Endothelial cell of umbilical vein (primary cell): ENCODE measurements around the gene ADAM11. TPM values are rescaled to one million over a fixed set of nuclear protein-coding genes. Genes with fewer than 3 reads are reported as not detected.

Experiments used
- BruUV-seq: library from RNA; stranded (reverse); fragments of 400-500 nt; replicated peaks from 2 replicates; lab custom pipeline; 2021; lab: Mats Ljungman, UMichigan
- CTCF ChIA-PET: fragments of 300-600, 350-600 bp; sonication (Branson Sonifier 250); formaldehyde crosslinking; loops from one replicate; lab custom pipeline; 2021; ENCODE audit warnings: antibody characterized with exemption, inconsistent platforms; lab: Charles Lee
- POLR2A ChIA-PET: fragments of 300-600, 350-600 bp; sonication (Branson Sonifier 250); formaldehyde crosslinking; loops from one replicate; lab custom pipeline; 2021; ENCODE audit warnings: antibody characterized with exemption, inconsistent platforms; lab: Charles Lee
- DNase-seq: peaks from one replicate; pipeline ENCODE4 v3.0.0-alpha.2; 2011; ENCODE audit warnings: low read depth, low spot score
- FAIRE-seq: peaks from 2 replicates; lab custom pipeline; 2011; peaks lifted over from hg19 to GRCh38; lab: Jason Lieb, UNC
- H2AFZ ChIP-seq: 2 replicates; pipeline ENCODE4 v1.6.0; 2012; ENCODE audit warnings: low read depth, low read length, control low read depth, inconsistent platforms
- H3K27ac ChIP-seq: 2 replicates; pipeline ENCODE4 v1.5.1; 2011; ENCODE audit warnings: low read depth, mild to moderate bottlenecking, control low read depth, low read length, moderate library complexity; ENCODE audit not compliant: insufficient read depth
- H3K27me3 ChIP-seq, 2 experiments: 2 replicates each; pipeline versions ENCODE4 v1.6.0 to v1.6.1; 2011; ENCODE audit warnings: low read length in 2 of 2, mixed read lengths in 1 of 2; ENCODE audit not compliant: control insufficient read depth in 2 of 2, insufficient read depth in 2 of 2
- H3K36me3 ChIP-seq, 2 experiments: 2 replicates in 1 of 2; 3 replicates in 1 of 2; pipeline ENCODE4 v1.5.1; 2011; ENCODE audit warnings: low read length in 2 of 2, mild to moderate bottlenecking in 1 of 2, moderate library complexity in 1 of 2; ENCODE audit not compliant: control insufficient read depth in 2 of 2, insufficient read depth in 2 of 2; ENCODE audit errors: extremely low read depth in 1 of 2
- H3K4me1 ChIP-seq: 3 replicates; pipeline ENCODE4 v1.5.1; 2011; ENCODE audit warnings: mild to moderate bottlenecking, low read length; ENCODE audit not compliant: control insufficient read depth, insufficient read depth; ENCODE audit errors: extremely low read depth
- H3K4me2 ChIP-seq: 2 replicates; pipeline ENCODE4 v1.6.1; 2011; ENCODE audit warnings: low read length, control low read depth, mixed read lengths; ENCODE audit not compliant: insufficient read depth
- H3K4me3 ChIP-seq, 3 experiments: fragments of 200-600 bp in 1 of 3; sonication (generic), shearing (Covaris generic) in 1 of 3; replicated peaks in 1 of 3; 2 replicates each; pipeline ENCODE4 v1.5.1; 2011 to 2016; ENCODE audit warnings: control low read depth in 3 of 3, low read length in 3 of 3, mild to moderate bottlenecking in 2 of 3, inconsistent platforms in 1 of 3, low read depth in 1 of 3, moderate library complexity in 1 of 3; ENCODE audit not compliant: insufficient read depth in 1 of 3
- H3K79me2 ChIP-seq: 2 replicates; pipeline ENCODE4 v1.6.0; 2012; ENCODE audit warnings: low read length, inconsistent platforms; ENCODE audit not compliant: control insufficient read depth, insufficient read depth
- H3K9ac ChIP-seq: replicated peaks from 2 replicates; pipeline ENCODE3; 2011; ENCODE audit warnings: low read length, control low read depth; ENCODE audit not compliant: insufficient read depth; ENCODE audit errors: extremely low read depth
- H3K9me1 ChIP-seq: replicated peaks from 3 replicates; pipeline ENCODE4 v1.6.0; 2011; ENCODE audit warnings: mild to moderate bottlenecking, low read length; ENCODE audit not compliant: control insufficient read depth, insufficient read depth; ENCODE audit errors: extremely low read depth
- H3K9me3 ChIP-seq: replicated peaks from 2 replicates; pipeline ENCODE4 v1.5.1; 2012; ENCODE audit warnings: low read length, inconsistent platforms; ENCODE audit not compliant: control insufficient read depth, insufficient read depth
- H4K20me1 ChIP-seq: replicated peaks from 2 replicates; pipeline ENCODE3; 2011; ENCODE audit warnings: mild to moderate bottlenecking, low read length; ENCODE audit not compliant: control insufficient read depth, insufficient read depth; ENCODE audit errors: extremely low read depth
- EZH2 ChIP-seq: IDR thresholded peaks from 2 replicates; pipeline ENCODE4 v1.6.1; 2012; ENCODE audit warnings: borderline replicate concordance, low read depth, mild to moderate bottlenecking, moderate library complexity, low read length, inconsistent platforms; ENCODE audit not compliant: severe bottlenecking
- JUN ChIP-seq: IDR thresholded peaks from 2 replicates; pipeline ENCODE4 v1.6.1; 2011; ENCODE audit warnings: borderline replicate concordance, low read depth; ENCODE audit not compliant: insufficient read length, insufficient read depth
- MYC ChIP-seq: IDR thresholded peaks from one replicate; pipeline ENCODE4 v1.6.1; 2011; ENCODE audit warnings: mild to moderate bottlenecking, low read depth, low read length
- POLR2AphosphoS5 ChIP-seq: IDR thresholded peaks from 2 replicates; pipeline ENCODE4 v1.6.1; 2012; ENCODE audit warnings: low read depth, mild to moderate bottlenecking, control low read depth, low read length, moderate library complexity; ENCODE audit not compliant: insufficient read depth
- dilution Hi-C: fragments of 300-500 bp; cut with MboI; formaldehyde crosslinking; loops from one replicate; pipeline ENCODE4 v1.15.0; 2019; ENCODE audit warnings: low sequenced_read_pairs; ENCODE audit not compliant: extremely low pct_ligation_motif_present
- intact Hi-C: fragments of 100-400 bp; cut with micrococcal nuclease; formaldehyde crosslinking; loops from one replicate; pipeline ENCODE4 v1.10.0; 2022
- polyA plus RNA-seq, 4 experiments: library from polyadenylated mRNA; depleted of rRNA in 3 of 4; stranded (reverse) in 3 of 4; unstranded in 1 of 4; fragments of >200 nt; gene quantifications; 2 replicates each; pipeline versions ENCODE4 v1.2.1 to v1.2.3, GENCODE V29; 2011 to 2012; ENCODE audit warnings: missing spikeins in 1 of 4
- total RNA-seq: library from RNA; stranded (reverse); gene quantifications from 2 replicates; pipeline ENCODE4 v1.2.3, GENCODE V29; 2021
- TF ChIP-seq, protein P1 (sequence below), 2 donors: IDR thresholded peaks; 1 replicate in 1 of 2; 2 replicates in 1 of 2; pipeline ENCODE4 v1.5.1; 2011; ENCODE audit warnings: low read length in 2 of 2, mild to moderate bottlenecking in 2 of 2, moderate library complexity in 2 of 2, control low read depth in 1 of 2, inconsistent platforms in 1 of 2, low read depth in 1 of 2; ENCODE audit not compliant: insufficient read depth in 1 of 2; ENCODE audit errors: extremely low read depth in 1 of 2

The ADAM11 gene
- total and polyA plus RNA-seq, 2 donors (not counting 3 experiments of a cell fraction or from before 2014, with no cell fraction given), result 0.71 to 1.1 TPM

DNA sequence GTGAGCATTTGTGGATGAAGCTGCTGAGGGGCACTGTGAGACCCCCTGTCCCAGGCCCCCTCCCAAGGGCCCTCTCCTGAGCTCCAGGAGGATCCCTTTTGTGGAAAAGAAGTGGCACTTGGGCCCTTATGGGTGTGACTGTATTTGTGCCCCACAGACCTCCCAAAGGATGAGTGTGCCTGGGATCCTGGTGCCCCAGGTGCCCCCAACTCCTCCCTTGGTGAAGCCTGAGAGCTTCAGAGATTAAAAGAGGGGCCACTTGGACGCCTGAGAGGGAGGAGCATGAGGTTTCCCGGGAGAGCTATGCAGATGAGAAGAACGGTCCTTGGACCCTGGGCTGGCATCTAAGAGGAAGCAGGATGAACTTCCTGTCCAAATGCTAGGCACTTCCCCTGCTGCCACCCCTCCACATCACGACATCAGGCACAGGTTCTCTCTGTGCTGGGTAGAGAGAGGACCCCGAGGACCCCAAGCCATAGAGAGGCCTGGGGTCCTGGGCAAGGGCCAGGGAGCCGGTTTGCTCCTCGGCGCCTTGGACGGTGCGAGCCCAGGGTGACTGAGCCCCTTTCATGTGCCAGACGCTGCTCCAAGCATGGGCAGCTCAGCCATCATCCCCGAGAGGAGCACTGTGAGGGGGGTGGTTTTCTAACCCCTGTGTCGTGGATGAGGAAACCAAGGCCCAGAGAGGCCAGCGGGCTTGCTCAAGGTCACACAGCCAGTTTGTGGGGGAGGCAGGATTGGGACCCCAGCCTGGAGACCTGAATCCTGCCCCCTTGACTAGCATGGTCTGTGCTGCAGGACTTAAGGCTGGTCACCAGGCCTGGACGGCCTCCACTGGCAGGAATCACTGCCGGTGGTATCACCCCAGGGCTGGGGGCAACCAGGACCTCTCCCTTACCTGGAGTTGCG lies 5.6 kb upstream of the ADAM11 start:
- H3K27me3 ChIP-seq, result no peaks in the 10 kb centered on the region
- no peaks in the 10 kb centered on the region for H3K9me3 ChIP-seq
- H3K9ac ChIP-seq, result no peak overlapping the region
- no peaks in the 10 kb centered on the region for H3K9me1 ChIP-seq
- no peak for TF ChIP-seq JUN
- TF ChIP-seq, protein P1, sequence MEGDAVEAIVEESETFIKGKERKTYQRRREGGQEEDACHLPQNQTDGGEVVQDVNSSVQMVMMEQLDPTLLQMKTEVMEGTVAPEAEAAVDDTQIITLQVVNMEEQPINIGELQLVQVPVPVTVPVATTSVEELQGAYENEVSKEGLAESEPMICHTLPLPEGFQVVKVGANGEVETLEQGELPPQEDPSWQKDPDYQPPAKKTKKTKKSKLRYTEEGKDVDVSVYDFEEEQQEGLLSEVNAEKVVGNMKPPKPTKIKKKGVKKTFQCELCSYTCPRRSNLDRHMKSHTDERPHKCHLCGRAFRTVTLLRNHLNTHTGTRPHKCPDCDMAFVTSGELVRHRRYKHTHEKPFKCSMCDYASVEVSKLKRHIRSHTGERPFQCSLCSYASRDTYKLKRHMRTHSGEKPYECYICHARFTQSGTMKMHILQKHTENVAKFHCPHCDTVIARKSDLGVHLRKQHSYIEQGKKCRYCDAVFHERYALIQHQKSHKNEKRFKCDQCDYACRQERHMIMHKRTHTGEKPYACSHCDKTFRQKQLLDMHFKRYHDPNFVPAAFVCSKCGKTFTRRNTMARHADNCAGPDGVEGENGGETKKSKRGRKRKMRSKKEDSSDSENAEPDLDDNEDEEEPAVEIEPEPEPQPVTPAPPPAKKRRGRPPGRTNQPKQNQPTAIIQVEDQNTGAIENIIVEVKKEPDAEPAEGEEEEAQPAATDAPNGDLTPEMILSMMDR (IDR thresholded peaks at IDR 0.05; ENCODE audit: extremely low read depth in 1 of 2, insufficient read depth in 1 of 2, low read depth in 1 of 2, low read length in 2 of 2), result no peak
- TF ChIP-seq POLR2AphosphoS5, result no peak
- TF ChIP-seq MYC, result no peak
- TF ChIP-seq EZH2, result no peak
- no peak overlapping the region for H3K4me2 ChIP-seq
- no peak overlapping the region for H3K27ac ChIP-seq
- intact Hi-C loops, result no loop called here
- POLR2A ChIA-PET, result no interaction called here
- no peaks in the 10 kb centered on the region for H3K4me1 ChIP-seq
- CTCF ChIA-PET, result interaction anchor here (1.2 kb wide), 2 partner anchors 125 to 267 kb away, joined by 3 read pairs; no protein-coding TSS in a partner anchor
- H3K4me3 ChIP-seq, result no peak overlapping the region
- H2AFZ ChIP-seq, result no peak overlapping the region
- H4K20me1 ChIP-seq, result no peaks in the 10 kb centered on the region
- dilution Hi-C loops, result loop anchor here (25.0 kb wide), 1 partner anchor 109 kb away; no protein-coding TSS in a partner anchor
- H3K36me3 ChIP-seq, result peaks cover 3 to 14% of the 10 kb centered on the region in 2 experiments
- H3K79me2 ChIP-seq, result no peaks in the 10 kb centered on the region
- no peak for FAIRE-seq
- no peak for DNase-seq
- BruUV-seq, result no TSS peak
